ENCODE measurements around the gene TBC1D14.

TBC1D14 gene

GRCh38 chr4:6909113-6909969, at the start of gene TBC1D14:
Gene TBC1D14 (plus strand): TSS chr4:6909826. CDS start chr4:6923390, 13,564 bp downstream.
- DNase-seq (ENCODE audit: low read depth): no peak

- no peak for DNase-seq (ENCODE audit: low read depth)
Observed at GRCh38 chr4:6868386-6868785, 41.2 kb upstream of the TBC1D14 start.

DNA sequence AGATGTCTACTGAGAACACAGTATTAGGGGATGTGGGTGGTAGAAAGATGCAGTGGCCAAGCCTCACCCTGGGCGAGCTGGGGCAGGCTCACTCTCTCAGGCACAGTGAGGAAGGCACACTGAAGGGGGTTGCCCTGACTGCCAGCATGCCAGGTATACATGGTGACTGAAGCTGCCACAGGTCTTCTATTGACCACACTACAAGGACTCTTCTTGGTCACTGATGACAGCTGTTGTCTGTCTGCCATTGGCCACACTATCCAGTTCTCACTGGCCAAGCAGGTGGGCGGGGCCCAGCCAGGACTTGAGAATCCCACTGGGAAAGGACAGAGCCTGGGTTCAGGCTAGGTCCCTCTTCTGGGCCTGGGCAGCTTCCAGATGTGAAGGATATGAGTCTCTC, 39.7 kb upstream of the TBC1D14 start:
- no peak for DNase-seq (ENCODE audit: low read depth)

- DNase-seq (ENCODE audit: low read depth): no peak
Observed at GRCh38 chr4:6873291-6873690, 36.3 kb upstream of the TBC1D14 start.

GRCh38 chr4:6873792-6874461, 35.7 kb upstream of the TBC1D14 start:
- DNase-seq (ENCODE audit: low read depth): no peak

DNA sequence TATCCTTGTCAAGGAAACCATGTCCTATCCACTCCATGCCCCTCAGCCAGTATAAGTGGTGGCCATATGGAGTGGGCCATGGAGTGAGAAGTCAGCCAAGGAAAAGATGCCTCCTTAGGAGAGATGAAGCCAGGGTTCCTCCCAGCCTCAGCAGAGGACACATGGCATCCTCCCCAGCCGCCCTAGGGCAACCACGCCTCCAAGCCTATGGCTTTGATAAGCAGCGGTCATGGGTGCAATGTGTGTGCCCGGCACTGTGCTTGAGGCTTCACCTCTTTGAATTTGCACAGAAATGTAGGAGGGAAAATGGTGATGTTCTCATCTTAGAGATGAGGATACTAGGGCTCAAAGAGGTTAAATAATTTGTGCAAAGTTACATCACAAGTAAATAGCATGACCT, 34.6 kb upstream of the TBC1D14 start:
- DNase-seq (ENCODE audit: low read depth): no peak

GRCh38 chr4:6875431-6875831, 34.2 kb upstream of the TBC1D14 start:
- no peak for DNase-seq (ENCODE audit: low read depth)

- no peak for DNase-seq (ENCODE audit: low read depth)
Observed at GRCh38 chr4:6876440-6876839, 33.2 kb upstream of the TBC1D14 start.

GRCh38 chr4:6877067-6877466, 32.6 kb upstream of the TBC1D14 start:
- DNase-seq (ENCODE audit: low read depth): no peak

- DNase-seq (ENCODE audit: low read depth): no peak
Observed at GRCh38 chr4:6878451-6879059, 31.1 kb upstream of the TBC1D14 start.

DNA sequence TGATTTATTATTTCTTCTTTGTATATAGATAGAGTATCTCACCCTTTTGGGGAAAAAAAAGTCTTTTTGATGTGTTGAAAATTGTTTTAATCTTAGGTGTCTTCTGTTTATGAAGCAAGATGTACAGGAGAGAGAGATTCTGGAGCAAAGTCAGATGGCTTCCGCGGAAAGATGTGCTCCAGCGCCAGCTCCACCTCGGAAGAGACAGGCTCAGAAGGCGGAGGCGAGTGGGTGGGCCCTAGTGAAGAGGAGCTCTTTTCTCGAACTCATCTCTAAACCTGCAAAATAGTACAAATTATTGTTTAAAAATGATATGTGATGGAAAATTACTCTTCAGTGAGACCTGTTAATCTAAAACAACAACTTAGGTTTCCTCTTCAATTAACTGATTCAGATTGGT, 28.9 kb upstream of the TBC1D14 start:
- DNase-seq (ENCODE audit: low read depth): no peak

GRCh38 chr4:6881908-6882307, 27.7 kb upstream of the TBC1D14 start:
- no peak for DNase-seq (ENCODE audit: low read depth)

GRCh38 chr4:6884341-6884870, 25.2 kb upstream of the TBC1D14 start:
- no peak for DNase-seq (ENCODE audit: low read depth)

GRCh38 chr4:6885953-6886557, 23.6 kb upstream of the TBC1D14 start:
- DNase-seq (ENCODE audit: low read depth): no peak

DNA sequence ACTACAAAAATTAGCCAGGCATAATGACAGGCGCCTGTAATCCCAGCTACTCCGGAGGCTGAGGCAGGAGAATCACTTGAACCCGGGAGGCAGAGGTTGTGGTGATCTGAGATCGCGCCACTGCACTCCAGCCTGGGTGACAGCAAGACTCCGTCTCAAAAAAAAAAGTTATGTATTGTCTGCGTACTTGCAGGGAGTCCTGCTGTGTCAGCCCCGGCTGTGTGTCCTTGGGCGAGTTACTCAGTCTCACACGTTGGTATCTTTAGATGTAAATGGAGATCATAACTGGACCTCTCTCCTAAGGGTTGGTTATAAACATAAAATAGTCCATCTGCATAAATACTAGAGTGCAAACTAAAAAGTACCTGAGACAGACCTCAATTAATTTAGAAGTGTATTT, 22.7 kb upstream of the TBC1D14 start:
- DNase-seq (ENCODE audit: low read depth): no peak

DNA sequence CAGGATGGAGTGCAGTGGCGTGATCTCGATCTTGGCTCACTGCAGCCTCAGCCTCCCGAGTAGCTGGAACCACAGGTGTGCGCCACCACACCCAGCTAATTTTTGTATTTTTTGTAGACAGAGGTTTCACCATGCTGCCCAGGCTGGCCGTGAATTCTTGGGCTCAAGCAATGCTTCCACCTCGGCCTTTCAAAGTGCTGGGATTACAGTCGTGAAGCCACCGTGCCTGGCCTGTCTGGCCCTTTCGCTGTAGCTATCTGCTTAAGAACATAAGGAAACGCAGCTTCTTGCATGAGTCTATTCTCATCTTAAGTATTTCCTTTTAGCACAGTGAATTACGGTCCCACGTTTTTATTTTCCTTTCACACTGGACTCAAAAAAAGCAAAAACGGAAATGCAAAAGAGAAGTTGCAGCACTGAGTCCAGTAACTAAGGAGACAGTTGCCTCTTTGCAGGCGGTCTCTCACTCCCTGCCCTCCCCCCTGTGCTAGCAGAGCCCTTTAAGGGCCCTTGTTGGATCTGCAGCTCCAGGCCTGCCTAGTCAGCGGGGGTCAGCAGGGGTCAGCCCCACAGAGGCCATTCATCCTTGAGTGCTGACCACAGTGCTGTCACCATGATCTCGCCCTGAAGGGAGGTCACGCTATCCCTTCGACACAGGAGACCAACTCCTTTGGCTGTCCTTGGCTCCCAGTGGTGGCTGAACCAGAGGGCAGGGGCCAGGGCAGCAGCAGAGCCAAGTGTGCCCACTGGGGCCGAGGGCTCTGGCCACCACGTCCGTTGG, 21.8 kb upstream of the TBC1D14 start:
- DNase-seq (ENCODE audit: low read depth): no peak

- no peak for DNase-seq (ENCODE audit: low read depth)
Observed at GRCh38 chr4:6888506-6889071, 21.0 kb upstream of the TBC1D14 start.

- no peak for DNase-seq (ENCODE audit: low read depth)
Observed at GRCh38 chr4:6889101-6889735, 20.4 kb upstream of the TBC1D14 start.

DNA sequence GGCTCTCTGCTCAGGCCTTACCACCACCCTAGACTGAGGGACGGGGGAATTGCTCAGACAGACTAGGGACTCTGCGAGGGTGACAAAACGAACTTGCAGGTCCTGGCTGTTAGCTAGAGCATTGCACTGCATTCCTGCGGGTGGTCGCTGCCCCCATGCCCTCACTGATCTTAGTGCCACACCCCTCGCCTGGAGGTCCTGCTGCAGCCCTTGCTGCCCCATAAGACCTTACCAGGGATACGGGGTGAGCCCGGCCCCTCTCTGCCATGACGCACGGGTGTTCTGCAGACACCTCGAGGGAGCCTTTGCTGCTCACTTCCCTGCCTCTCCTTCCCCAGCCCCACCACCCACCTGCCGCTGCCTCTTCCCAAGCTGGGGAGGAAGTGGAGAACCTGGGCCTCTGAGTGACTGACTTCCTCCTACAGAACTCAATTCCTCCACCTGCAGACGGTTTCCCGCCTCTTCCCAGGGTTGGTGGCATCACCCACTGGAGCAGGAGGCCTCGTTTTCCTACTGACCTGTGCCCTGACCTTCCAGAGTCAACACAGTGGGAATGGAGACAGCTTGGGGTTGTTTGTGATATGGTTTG, 19.8 kb upstream of the TBC1D14 start:
- no peak for DNase-seq (ENCODE audit: low read depth)

DNA sequence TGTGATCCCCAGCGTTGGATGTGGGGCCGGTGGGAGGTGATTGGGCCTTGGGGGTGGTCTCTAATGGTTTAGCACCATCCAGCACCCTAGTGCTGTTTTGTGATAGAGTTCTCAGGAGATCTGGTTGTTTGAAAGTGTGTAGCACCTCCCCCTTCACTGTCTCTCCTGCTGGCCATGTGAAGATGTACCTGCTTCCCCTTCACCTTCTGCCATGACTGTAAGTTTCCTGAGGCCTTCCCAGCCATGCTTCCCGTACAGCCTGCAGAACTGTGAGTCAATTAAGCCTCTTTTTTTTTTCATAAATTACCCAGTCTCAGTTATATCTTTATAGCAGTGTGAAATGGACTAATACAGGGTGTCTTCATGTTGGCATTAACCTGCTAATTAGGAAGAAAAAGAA, 19.3 kb upstream of the TBC1D14 start:
- DNase-seq (ENCODE audit: low read depth): no peak
